Hepatocyte (in vitro differentiated cells): Measurements from ENCODE around the gene SLC6A4. TPM values are rescaled to one million over a fixed set of nuclear protein-coding genes. Genes with fewer than 3 reads are reported as not detected.
A peak's percentile ranks its signal among the peaks of the same experiment; 100 is the strongest.

Experiments
- DNase-seq: peaks from one replicate; pipeline ENCODE4 v3.0.0-alpha.2; 2016; ENCODE audit warnings: low spot score
- H2AFZ ChIP-seq: fragments of 200-600 bp; sonication (generic); 2 replicates; pipeline ENCODE4 v1.6.0; 2016; ENCODE audit warnings: antibody characterized with exemption, mild to moderate bottlenecking
- H3K27ac ChIP-seq: fragments of 200-600 bp; sonication (generic); 2 replicates; pipeline ENCODE4 v1.5.1; 2016; ENCODE audit warnings: mild to moderate bottlenecking
- H3K27me3 ChIP-seq: fragments of 200-600 bp; sonication (generic); 2 replicates; pipeline ENCODE4 v1.6.1; 2016
- H3K36me3 ChIP-seq: fragments of 200-600 bp; sonication (generic); replicated peaks from 2 replicates; pipeline ENCODE4 v1.5.1; 2016; ENCODE audit warnings: low read depth; ENCODE audit not compliant: insufficient read depth
- H3K4me1 ChIP-seq: fragments of 200-600 bp; sonication (generic); 2 replicates; pipeline ENCODE4 v1.5.1; 2016; ENCODE audit warnings: mild to moderate bottlenecking, moderate library complexity; ENCODE audit not compliant: insufficient read depth
- H3K4me2 ChIP-seq: fragments of 200-600 bp; sonication (generic); 2 replicates; pipeline ENCODE4 v1.6.0; 2016
- H3K4me3 ChIP-seq: fragments of 200-600 bp; sonication (generic); 2 replicates; pipeline ENCODE4 v1.5.1; 2016; ENCODE audit warnings: mild to moderate bottlenecking
- H3K79me2 ChIP-seq: fragments of 200-600 bp; sonication (generic); 2 replicates; pipeline ENCODE4 v1.6.0; 2017; ENCODE audit warnings: mild to moderate bottlenecking
- H3K9me2 ChIP-seq: fragments of 200-600 bp; sonication (generic); replicated peaks from 2 replicates; pipeline ENCODE4 v1.6.0; 2017; ENCODE audit warnings: mild to moderate bottlenecking; ENCODE audit not compliant: insufficient read depth
- H3K9me3 ChIP-seq: fragments of 200-600 bp; sonication (generic); 2 replicates; pipeline ENCODE4 v1.5.1; 2016; ENCODE audit warnings: low read depth, mild to moderate bottlenecking
- H4K20me1 ChIP-seq: fragments of 200-600 bp; sonication (generic); 2 replicates; pipeline ENCODE4 v1.6.0; 2016; ENCODE audit warnings: mild to moderate bottlenecking; ENCODE audit not compliant: insufficient read depth, poor library complexity, severe bottlenecking
- CTCF ChIP-seq: fragments of 200-600 bp; sonication (generic); IDR thresholded peaks from 2 replicates; pipeline ENCODE4 v1.5.1; 2016; ENCODE audit warnings: antibody characterized with exemption, mild to moderate bottlenecking; ENCODE audit not compliant: poor library complexity
- EZH2 ChIP-seq: fragments of 200-600 bp; sonication (generic); IDR thresholded peaks from 2 replicates; pipeline ENCODE4 v1.6.1; 2016; ENCODE audit warnings: antibody characterized with exemption, mild to moderate bottlenecking, borderline replicate concordance
- EZH2phosphoT487 ChIP-seq: fragments of 200-600 bp; sonication (generic); IDR thresholded peaks from one replicate; pipeline ENCODE4 v1.6.1; 2018; ENCODE audit warnings: antibody characterized with exemption, mild to moderate bottlenecking, low read depth, moderate library complexity; ENCODE audit not compliant: unreplicated experiment, severe bottlenecking
- WGBS: methylation state at CpG from one replicate; pipeline ENCODE4 v1.1.6; 2016; ENCODE audit warnings: low lambda C conversion rate; ENCODE audit errors: missing lambda C conversion rate; 5-methylcytosine and 5-hydroxymethylcytosine counted together
- polyA plus RNA-seq: library from polyadenylated mRNA; unstranded; fragments of >200 nt; fragmentation: Nextera tagmentation; extraction: Ambion mirVana; gene quantifications from 2 replicates; pipeline ENCODE4 v1.2.1, GENCODE V29; 2016
- total RNA-seq: library from RNA; depleted of rRNA; stranded (reverse); fragments of >200 nt; gene quantifications from 2 replicates; pipeline ENCODE4 v1.2.3, GENCODE V29; 2014

SLC6A4 gene
- total and polyA plus RNA-seq, 2 experiments from 2014 or later: 2.0 to 2.6 TPM

GRCh38 chr17:30267625-30268024 lies 32.1 kb upstream of the SLC6A4 start:
- no peaks in the 10 kb centered on the region for H3K36me3 ChIP-seq
- H3K79me2 ChIP-seq: no peaks in the 10 kb centered on the region
- H3K4me1 ChIP-seq: no peaks in the 10 kb centered on the region
- H3K4me3 ChIP-seq: no peak overlapping the region
- 97% methylated on average over 2 of the region's 2 CpGs for WGBS
- H4K20me1 ChIP-seq: no peaks in the 10 kb centered on the region
- H3K27ac ChIP-seq: no peak overlapping the region
- H3K9me3 ChIP-seq: no peaks in the 10 kb centered on the region
- no peaks in the 10 kb centered on the region for H3K27me3 ChIP-seq
- no peak overlapping the region for H2AFZ ChIP-seq
- no peak for DNase-seq
- H3K9me2 ChIP-seq: no peaks in the 10 kb centered on the region
- H3K4me2 ChIP-seq: no peak overlapping the region
- no peak for TF ChIP-seq EZH2phosphoT487
- TF ChIP-seq CTCF: no peak

GRCh38 chr17:30263552-30264333 lies 28.2 kb upstream of the SLC6A4 start:
- TF ChIP-seq EZH2phosphoT487 (no peak), CTCF (no peak), EZH2 (no peak)
- no peaks in the 10 kb centered on the region for H3K36me3 ChIP-seq
- H3K27me3 ChIP-seq: no peaks in the 10 kb centered on the region
- H3K9me2 ChIP-seq: no peaks in the 10 kb centered on the region
- H4K20me1 ChIP-seq: no peaks in the 10 kb centered on the region
- no peaks in the 10 kb centered on the region for H3K79me2 ChIP-seq
- peak overlapping the region; percentile 8 for H3K27ac ChIP-seq
- WGBS: 52% methylated on average over 2 of the region's 2 CpGs
- H2AFZ ChIP-seq: no peak overlapping the region
- no peaks in the 10 kb centered on the region for H3K9me3 ChIP-seq
- H3K4me2 ChIP-seq: peak overlapping the region; percentile 4
- no peak overlapping the region for H3K4me3 ChIP-seq
- DNase-seq: no peak
- H3K4me1 ChIP-seq: no peaks in the 10 kb centered on the region

- Histone ChIP-seq H3K36me3 (no peaks in the 10 kb centered on the region), H3K79me2 (no peaks in the 10 kb centered on the region)
- WGBS: 71% methylated on average over 5 of the region's 5 CpGs
Measured at GRCh38 chr17:30256756-30257506, 21.4 kb upstream of the SLC6A4 start.

More at GRCh38 chr17:30256756-30257506, 21.4 kb upstream of the SLC6A4 start:
- Histone ChIP-seq H3K4me1 (no peaks in the 10 kb centered on the region), H3K4me3 (no peak overlapping the region), H3K4me2 (no peak overlapping the region), H3K9me3 (no peaks in the 10 kb centered on the region), H3K9me2 (no peaks in the 10 kb centered on the region), H2AFZ (no peak overlapping the region), H3K27me3 (no peaks in the 10 kb centered on the region), H3K27ac (no peak overlapping the region), H4K20me1 (no peaks in the 10 kb centered on the region)
- DNase-seq: no peak
- TF ChIP-seq EZH2 (no peak), EZH2phosphoT487 (no peak), CTCF (no peak)
